ENCODE data around the gene TNFRSF8.

TNFRSF8 gene

GRCh38 chr1:12127206-12127810, 64.2 kb downstream of the TNFRSF8 start:
- no peaks in the 10 kb centered on the region for H4K20me1 ChIP-seq (ENCODE audit: insufficient read depth, low read length)
- no peak overlapping the region for H3K4me3 ChIP-seq (ENCODE audit: low read depth, low read length, poor library complexity, severe bottlenecking)
- 0 out of 2 replicates have a peak, but pooled peaks cover 5% of the 10 kb centered on the region for H3K27me3 ChIP-seq (ENCODE audit: insufficient read depth, low read length)
- H3F3A ChIP-seq (ENCODE audit: insufficient read depth, low read length), result no peaks in the 10 kb centered on the region
- H3K9me2 ChIP-seq (ENCODE audit: low read depth, low read length), result no peaks in the 10 kb centered on the region
- no peaks in the 10 kb centered on the region for H3K79me2 ChIP-seq (ENCODE audit: insufficient read depth, low read length)
- H3K4me2 ChIP-seq (ENCODE audit: low read length), result no peak overlapping the region
- H3K27ac ChIP-seq (ENCODE audit: low read depth, low read length, poor library complexity, severe bottlenecking), result no peak overlapping the region
- no peaks in the 10 kb centered on the region for H3K36me3 ChIP-seq (ENCODE audit: insufficient read depth, low read length)
- no peaks in the 10 kb centered on the region for H3K4me1 ChIP-seq (ENCODE audit: insufficient read depth, low read length, severe bottlenecking)
- no peak for TF ChIP-seq CTCF (IDR thresholded peaks at IDR 0.05; ENCODE audit: low read length)
- TF ChIP-seq EZH2 (IDR thresholded peaks at IDR 0.05; ENCODE audit: borderline replicate concordance, low read length), result no peak
- H3K9ac ChIP-seq (ENCODE audit: low read length), result no peak overlapping the region
- no peak overlapping the region for H2AFZ ChIP-seq (ENCODE audit: low read length)
- H3K9me3 ChIP-seq (ENCODE audit: low read length), result no peaks in the 10 kb centered on the region

GRCh38 chr1:12128120-12128519, 65.0 kb downstream of the TNFRSF8 start:
- TF ChIP-seq EZH2 (IDR thresholded peaks at IDR 0.05; ENCODE audit: borderline replicate concordance, low read length) (no peak), CTCF (IDR thresholded peaks at IDR 0.05; ENCODE audit: low read length) (no peak)
- H3K4me3 ChIP-seq (ENCODE audit: low read depth, low read length, poor library complexity, severe bottlenecking), result no peak overlapping the region
- H3K9me3 ChIP-seq (ENCODE audit: low read length), result no peaks in the 10 kb centered on the region
- H3F3A ChIP-seq (ENCODE audit: insufficient read depth, low read length), result no peaks in the 10 kb centered on the region
- H3K4me1 ChIP-seq (ENCODE audit: insufficient read depth, low read length, severe bottlenecking), result no peaks in the 10 kb centered on the region
- no peaks in the 10 kb centered on the region for H4K20me1 ChIP-seq (ENCODE audit: insufficient read depth, low read length)
- no peak overlapping the region for H2AFZ ChIP-seq (ENCODE audit: low read length)
- H3K4me2 ChIP-seq (ENCODE audit: low read length), result no peak overlapping the region
- no peaks in the 10 kb centered on the region for H3K36me3 ChIP-seq (ENCODE audit: insufficient read depth, low read length)
- no peak overlapping the region for H3K9ac ChIP-seq (ENCODE audit: low read length)
- H3K27ac ChIP-seq (ENCODE audit: low read depth, low read length, poor library complexity, severe bottlenecking), result no peak overlapping the region
- no peaks in the 10 kb centered on the region for H3K79me2 ChIP-seq (ENCODE audit: insufficient read depth, low read length)
- no peaks in the 10 kb centered on the region for H3K9me2 ChIP-seq (ENCODE audit: low read depth, low read length)
- H3K27me3 ChIP-seq (ENCODE audit: insufficient read depth, low read length), result 0 out of 2 replicates have a peak, but pooled peaks cover 5% of the 10 kb centered on the region

GRCh38 chr1:12129624-12130023, 66.5 kb downstream of the TNFRSF8 start:
- no peaks in the 10 kb centered on the region for H3K4me1 ChIP-seq (ENCODE audit: insufficient read depth, low read length, severe bottlenecking)
- no peak overlapping the region for H3K9ac ChIP-seq (ENCODE audit: low read length)
- no peak for TF ChIP-seq EZH2 (IDR thresholded peaks at IDR 0.05; ENCODE audit: borderline replicate concordance, low read length)
- TF ChIP-seq CTCF (IDR thresholded peaks at IDR 0.05; ENCODE audit: low read length), result no peak
- no peak overlapping the region for H3K27ac ChIP-seq (ENCODE audit: low read depth, low read length, poor library complexity, severe bottlenecking)
- H2AFZ ChIP-seq (ENCODE audit: low read length), result no peak overlapping the region
- no peaks in the 10 kb centered on the region for H3K9me2 ChIP-seq (ENCODE audit: low read depth, low read length)
- H3K79me2 ChIP-seq (ENCODE audit: insufficient read depth, low read length), result no peaks in the 10 kb centered on the region
- no peaks in the 10 kb centered on the region for H3K36me3 ChIP-seq (ENCODE audit: insufficient read depth, low read length)
- no peaks in the 10 kb centered on the region for H4K20me1 ChIP-seq (ENCODE audit: insufficient read depth, low read length)
- H3K4me2 ChIP-seq (ENCODE audit: low read length), result no peak overlapping the region
- H3K9me3 ChIP-seq (ENCODE audit: low read length), result no peaks in the 10 kb centered on the region
- H3F3A ChIP-seq (ENCODE audit: insufficient read depth, low read length), result no peaks in the 10 kb centered on the region
- 0 out of 2 replicates have a peak, but pooled peaks cover 8% of the 10 kb centered on the region for H3K27me3 ChIP-seq (ENCODE audit: insufficient read depth, low read length)
- H3K4me3 ChIP-seq (ENCODE audit: low read depth, low read length, poor library complexity, severe bottlenecking), result no peak overlapping the region
